HG03521 (cell line): ENCODE results near the gene KMT2C.

Source experiments
- ATAC-seq: cut with Tn5 transposase; IDR thresholded peaks from one replicate; pipeline ENCODE4 v1.9.1; 2021; ENCODE audit warnings: mild to moderate bottlenecking, moderate library complexity; ENCODE audit not compliant: unreplicated experiment

The KMT2C gene

GRCh38 chr7:152120210-152120609 lies 315.6 kb downstream of the KMT2C start:
- ATAC-seq, result no peak

DNA sequence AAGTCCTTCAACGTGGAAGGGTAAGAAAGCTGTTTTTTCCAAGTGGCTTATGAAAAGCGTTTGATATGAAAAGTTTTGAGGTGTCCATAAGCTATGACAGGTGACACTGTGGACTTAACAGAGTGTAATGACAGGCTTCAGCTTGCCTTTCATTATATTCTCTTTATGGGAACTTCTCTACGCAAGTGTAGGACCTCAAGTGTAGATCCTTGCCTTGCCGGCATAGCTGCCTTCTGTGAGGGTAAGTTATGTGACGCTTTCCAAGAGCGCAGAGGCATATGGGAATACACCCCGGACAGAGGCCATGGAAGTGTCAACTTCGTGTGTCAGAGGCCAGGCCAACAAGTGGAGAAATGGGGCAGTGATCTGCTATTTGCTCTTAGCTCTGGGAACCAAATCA lies 318.4 kb downstream of the KMT2C start:
- no peak for ATAC-seq

DNA sequence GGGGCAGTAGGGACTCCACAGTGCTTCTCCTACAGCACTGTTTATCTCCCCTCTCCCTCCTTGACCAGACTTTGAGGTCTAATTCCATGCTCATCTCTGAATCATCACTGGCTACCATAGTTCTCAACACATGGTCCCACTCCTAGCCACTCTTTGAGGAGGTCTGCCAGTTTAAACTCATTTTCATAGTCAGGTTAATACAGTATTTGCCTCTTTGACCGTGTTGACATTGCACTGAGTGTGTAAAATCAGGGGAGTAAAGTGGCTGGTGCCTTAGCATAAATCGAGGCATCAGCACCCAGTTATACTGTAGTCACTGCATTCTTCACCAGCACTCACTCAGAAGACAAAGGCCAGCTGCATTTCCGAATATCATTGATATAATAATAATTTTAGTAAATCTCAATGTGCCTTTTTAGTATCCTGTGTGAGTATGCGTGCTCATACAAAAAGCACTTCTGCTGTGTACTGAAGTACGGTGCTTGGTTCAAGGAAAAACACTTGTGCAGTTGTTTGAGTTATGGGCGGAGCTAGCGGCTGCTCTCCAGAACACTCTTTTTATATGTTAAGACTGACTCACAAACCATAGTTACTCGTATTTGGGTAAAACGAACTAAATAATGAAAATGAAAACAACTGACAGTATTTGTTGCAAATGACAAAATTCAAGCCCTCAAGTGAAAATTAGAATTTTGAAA lies 320.6 kb downstream of the KMT2C start:
- no peak for ATAC-seq

DNA sequence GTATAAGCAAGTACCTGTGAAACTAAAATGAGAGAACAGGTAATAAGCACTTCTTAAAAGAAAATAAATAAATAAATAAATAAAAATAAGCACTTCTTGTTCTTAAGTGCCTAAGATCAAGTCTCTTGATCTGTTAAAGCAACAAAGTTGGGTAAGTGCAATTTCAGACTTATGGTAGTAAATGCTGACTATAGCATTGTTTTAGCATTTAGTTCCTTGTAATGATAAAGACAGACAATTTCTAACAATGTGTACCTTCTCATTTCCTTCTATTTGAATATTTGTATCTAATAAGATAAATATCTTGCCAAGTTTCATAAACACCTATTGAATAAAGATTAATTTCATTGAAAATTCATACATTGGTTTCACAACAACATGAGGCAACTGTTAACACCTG lies 323.0 kb downstream of the KMT2C start:
- ATAC-seq, result no peak

GRCh38 chr7:152108359-152108758 lies 327.4 kb downstream of the KMT2C start:
- ATAC-seq, result no peak

GRCh38 chr7:152107945-152108344 lies 327.9 kb downstream of the KMT2C start:
- no peak for ATAC-seq

DNA sequence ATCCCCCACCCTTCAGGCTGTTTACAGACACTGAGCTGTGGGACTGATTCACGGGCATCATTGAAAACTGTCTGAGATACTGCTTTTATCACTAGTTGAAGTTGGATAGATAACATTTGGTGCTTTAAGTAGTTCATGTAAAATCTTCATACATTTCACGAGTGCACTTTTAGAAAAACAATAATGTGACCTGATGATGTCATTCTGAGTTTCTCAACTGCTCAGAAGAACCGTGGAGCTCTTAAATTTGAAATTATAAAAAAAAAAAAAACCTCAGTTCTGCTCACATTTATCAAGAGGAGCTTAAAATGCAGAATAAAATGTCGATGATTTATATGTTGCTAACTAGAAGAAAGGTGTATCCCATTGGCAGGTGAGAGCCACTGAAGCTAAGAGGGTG lies 328.8 kb downstream of the KMT2C start:
- ATAC-seq, result no peak

DNA sequence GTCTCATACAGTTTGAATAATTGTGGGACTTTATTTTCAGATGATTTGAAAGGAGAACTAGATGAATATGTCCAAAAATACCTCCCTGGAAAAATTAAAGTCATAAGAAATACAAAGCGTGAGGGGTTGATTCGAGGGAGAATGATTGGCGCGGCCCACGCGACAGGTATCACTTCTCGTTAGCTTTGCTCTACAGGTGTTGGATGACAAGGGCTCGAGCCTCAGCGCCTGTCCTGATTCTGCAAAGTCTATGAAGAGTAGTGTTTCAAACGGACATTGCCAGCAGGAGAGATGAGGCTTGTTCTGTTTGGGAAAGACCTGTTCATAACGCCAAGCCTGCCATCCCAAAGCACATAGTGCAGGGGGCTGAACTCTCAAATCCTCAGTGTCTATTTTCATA lies 330.6 kb downstream of the KMT2C start:
- no peak for ATAC-seq

DNA sequence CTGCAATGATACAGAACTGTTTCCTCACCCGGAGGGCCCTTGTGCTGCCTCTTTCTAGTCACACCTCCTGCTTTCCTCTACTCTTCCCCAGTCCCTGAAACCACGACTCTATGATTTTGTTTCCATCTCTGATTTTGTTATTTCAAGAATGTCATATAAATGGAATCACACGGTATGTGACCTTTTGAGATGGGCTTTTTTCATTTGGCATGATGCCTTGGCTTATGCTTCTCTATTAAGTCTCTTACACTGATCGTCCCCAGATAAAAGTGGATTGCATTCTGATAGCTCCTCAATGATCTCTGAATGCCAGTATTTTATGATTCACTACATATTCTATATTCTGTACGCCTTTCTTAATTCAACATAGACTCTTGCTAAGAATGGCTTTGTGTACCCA lies 332.1 kb downstream of the KMT2C start:
- no peak for ATAC-seq

- no peak for ATAC-seq
Observed at GRCh38 chr7:152103066-152103465, 332.7 kb downstream of the KMT2C start.

DNA sequence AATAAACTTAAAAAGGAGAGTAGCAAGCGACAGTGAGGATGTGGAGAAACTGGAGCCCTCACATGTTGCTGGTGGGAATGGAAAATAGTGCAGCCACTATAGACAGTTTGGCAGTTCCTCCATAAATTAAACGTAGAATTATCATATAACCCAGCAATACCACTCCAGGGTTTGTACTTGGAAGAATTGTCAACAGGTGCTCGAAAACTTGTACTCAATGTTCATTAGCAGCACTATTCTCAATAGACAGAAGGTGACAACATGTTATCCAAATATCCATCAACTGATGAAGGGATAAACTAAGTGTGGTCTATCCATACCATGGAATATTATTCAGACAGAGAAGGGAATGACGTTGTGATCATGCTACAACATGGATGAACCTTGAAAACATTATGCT lies 338.5 kb downstream of the KMT2C start:
- no peak for ATAC-seq

DNA sequence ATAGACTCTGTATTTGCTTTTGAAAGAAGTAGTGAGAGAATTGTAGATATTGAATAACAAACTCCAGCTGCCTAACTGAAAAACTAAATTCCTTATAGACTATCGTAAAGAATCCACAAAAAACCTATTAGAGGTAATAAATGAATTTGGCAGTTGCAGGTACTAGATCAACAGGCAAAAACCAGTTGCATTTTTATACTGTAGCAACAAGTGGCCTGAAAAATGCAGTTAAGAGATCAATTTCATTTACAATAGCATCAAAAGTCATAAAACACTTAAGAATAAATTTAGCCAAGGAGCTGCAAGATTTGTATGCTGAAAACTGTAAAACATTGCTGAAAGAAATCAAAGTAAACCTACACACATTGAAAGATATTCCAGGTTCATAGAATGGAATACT lies 340.0 kb downstream of the KMT2C start:
- no peak for ATAC-seq

GRCh38 chr7:152093717-152094116 lies 342.1 kb downstream of the KMT2C start:
- no peak for ATAC-seq

- ATAC-seq, result no peak
Observed at GRCh38 chr7:152090747-152091146, 345.1 kb downstream of the KMT2C start.

DNA sequence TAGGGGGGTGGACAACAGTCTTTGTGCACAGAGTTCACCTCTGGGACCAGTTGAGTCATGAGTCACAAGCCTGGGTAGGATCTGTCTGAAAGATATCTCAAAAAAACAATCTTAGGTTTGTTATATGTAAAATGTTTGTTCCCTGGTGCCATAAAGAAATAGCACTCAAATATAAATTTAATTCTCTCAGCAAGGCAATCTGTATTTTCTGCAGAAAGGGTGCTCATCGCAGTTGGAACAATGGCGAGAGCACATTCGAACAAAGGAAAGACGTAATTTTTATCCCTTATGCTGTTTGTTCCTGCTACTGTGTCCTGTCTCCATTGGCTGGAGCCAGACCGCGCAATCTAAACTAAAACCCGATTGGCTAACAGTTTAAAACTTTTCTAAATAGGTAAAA lies 346.6 kb downstream of the KMT2C start:
- no peak for ATAC-seq

DNA sequence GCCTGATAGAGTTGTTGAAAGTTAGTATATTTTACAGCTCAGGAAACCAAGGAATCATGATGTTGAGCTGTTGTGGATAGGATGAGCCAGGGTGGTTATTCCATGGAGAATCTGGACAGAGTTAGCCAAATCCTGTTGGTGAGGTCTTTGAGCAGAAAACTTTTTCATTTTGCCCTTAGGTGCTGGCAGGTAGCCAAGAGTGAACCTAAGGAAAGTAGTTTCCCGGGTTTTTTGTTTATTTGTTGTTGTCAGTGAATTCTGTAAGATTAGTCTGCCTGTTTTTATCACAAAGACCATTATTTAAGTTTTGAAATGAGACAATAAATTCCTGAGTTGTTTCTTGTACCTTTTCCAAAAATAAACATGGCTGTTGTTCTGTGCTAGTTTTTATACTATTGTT lies 349.3 kb downstream of the KMT2C start:
- no peak for ATAC-seq

DNA sequence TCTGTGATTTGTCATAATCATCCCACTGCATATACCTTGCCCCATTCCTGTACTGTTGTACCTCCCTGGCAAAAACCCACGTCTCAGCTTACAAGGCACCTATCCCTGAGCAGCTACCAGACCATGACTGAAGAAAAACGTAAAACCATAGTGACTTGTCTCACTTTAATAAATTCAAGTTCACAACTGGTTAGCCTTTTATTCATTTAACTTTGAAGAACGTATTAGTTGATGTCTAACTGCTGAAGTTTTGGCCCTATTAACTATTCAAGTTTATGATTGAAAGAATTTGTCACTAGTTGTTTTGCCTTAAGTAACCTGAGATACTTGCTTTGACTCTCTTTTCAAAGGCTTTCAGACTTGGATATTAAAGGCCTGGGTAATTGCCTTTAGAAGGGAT lies 350.7 kb downstream of the KMT2C start:
- ATAC-seq, result no peak
